SIG-M5 treated with dmso at 0.1 percent for 504 hours (cell line): Measurements from ENCODE around the gene NOVA1.
"Not testable (repeated sequence)": the region's sequence is repeated elsewhere in the genome, so short reads cannot be mapped to it uniquely, and the experiment has no call there.

Experiments used
- DNase-seq: peaks from one replicate; lab custom pipeline; 2025; ENCODE audit not compliant: unreplicated experiment; lab: John Stamatoyannopoulos, UW

The NOVA1 gene, protein sequence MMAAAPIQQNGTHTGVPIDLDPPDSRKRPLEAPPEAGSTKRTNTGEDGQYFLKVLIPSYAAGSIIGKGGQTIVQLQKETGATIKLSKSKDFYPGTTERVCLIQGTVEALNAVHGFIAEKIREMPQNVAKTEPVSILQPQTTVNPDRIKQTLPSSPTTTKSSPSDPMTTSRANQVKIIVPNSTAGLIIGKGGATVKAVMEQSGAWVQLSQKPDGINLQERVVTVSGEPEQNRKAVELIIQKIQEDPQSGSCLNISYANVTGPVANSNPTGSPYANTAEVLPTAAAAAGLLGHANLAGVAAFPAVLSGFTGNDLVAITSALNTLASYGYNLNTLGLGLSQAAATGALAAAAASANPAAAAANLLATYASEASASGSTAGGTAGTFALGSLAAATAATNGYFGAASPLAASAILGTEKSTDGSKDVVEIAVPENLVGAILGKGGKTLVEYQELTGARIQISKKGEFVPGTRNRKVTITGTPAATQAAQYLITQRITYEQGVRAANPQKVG

GRCh38 chr14:26597589-26598080, at the start of gene NOVA1:
Gene NOVA1, minus strand, starts transcription at chr14:26598033. Its CDS starts 597 bp downstream, at chr14:26597436.
- no peak for DNase-seq

- not testable (repeated sequence) for DNase-seq
Measured at GRCh38 chr14:26645057-26645456, 47.2 kb upstream of the NOVA1 start.

GRCh38 chr14:26636561-26636960, 38.7 kb upstream of the NOVA1 start:
- no peak for DNase-seq

DNA sequence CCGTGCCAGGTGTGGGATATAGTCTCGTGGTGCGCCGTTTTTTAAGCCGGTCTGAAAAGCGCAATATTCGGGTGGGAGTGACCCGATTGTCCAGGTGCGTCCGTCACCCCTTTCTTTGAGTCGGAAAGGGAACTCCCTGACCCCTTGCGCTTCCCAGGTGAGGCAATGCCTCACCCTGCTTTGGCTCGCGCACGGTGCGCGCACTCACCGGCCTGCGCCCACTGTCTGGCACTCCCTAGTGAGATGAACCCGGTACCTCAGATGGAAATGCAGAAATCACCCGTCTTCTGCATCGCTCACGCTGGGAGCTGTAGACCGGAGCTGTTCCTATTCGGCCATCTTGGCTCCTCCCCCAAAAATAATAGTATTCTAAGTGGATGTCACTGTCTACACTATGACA, 37.1 kb upstream of the NOVA1 start:
- not testable (repeated sequence) for DNase-seq

DNA sequence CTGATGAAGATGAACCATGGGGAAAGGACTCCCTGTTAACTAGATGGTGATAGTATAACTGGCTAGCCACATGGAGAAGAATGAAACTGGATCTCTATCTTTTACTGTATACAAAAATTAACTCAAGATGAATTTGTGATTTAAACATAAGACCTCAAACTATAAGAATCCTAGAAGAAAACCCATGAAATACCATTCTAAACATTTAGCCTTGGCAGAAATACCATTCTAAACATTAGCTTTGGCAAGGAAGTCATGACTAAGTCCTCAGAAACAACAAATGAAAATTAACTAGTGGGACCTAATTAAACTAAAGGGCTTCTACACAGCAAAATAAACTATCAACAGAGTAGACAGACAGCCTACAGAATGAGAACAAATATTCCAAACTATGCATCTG, 28.4 kb upstream of the NOVA1 start:
- DNase-seq: no peak

- no peak for DNase-seq
Measured at GRCh38 chr14:26622611-26623010, 24.8 kb upstream of the NOVA1 start.

- DNase-seq: no peak
Measured at GRCh38 chr14:26621807-26622560, 24.2 kb upstream of the NOVA1 start.

DNA sequence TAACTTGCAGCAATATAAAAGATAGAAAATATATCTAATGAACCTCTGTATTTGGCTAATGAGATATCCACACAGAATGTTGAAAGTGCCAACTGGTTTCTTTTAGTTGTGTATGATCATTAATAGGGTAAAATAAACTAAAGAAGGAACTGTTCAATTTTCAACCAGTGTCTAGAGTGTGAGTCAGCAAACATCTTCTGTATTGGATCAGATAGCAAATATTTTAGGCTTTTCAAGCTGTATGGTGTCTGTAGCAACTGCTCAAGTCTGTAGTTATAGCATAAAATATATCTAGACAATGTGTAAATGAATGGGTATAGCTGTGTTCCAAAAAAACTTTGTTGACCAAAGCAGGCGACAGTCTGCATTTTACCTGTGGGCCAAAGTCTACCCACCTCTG, 23.5 kb upstream of the NOVA1 start:
- DNase-seq: no peak

DNA sequence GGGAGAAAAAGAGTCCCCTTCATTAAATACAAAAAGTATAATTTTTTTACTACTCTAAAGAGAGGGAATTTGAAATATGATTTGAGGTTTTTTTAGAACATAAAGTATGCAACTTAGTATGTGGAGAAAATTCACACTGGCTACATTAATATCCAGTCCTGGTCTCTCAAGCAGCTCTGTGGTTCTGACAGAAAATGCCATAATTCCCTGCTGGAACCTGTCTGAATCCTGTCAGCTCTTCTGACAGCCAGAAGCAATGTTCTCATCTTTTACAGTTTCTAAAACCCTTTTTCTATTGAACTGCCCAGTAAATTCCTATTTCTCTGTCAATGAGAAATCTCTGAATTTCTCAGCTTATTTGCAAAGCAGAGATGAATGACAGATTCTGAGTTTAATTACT, 13.4 kb upstream of the NOVA1 start:
- no peak for DNase-seq

DNA sequence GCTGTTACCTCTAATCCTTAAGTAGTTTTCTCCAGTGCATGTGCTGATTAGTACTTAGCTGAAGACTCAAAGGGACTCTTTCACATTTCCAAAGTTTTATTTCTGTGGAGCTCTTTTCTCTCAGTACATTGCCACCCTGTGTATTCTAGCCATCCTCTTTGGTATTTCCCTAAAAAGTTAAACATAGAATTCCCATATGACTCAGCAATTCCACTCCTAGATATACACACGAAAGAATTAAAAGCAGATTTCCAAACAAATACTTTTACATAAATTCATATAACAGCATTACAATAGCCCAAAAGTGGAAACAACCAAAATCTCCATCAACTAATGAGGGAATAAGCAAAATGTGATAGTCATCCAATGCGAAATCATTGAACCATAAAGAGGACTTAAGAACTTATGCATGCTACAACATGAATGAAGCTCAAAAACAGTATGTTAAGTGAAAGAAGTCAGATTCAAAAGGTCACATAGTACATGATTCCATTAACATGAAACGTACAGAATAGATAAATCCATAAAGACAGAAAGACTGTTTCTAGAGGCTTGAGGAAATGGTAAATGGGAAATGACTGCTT, 9.0 kb upstream of the NOVA1 start:
- no peak for DNase-seq

DNA sequence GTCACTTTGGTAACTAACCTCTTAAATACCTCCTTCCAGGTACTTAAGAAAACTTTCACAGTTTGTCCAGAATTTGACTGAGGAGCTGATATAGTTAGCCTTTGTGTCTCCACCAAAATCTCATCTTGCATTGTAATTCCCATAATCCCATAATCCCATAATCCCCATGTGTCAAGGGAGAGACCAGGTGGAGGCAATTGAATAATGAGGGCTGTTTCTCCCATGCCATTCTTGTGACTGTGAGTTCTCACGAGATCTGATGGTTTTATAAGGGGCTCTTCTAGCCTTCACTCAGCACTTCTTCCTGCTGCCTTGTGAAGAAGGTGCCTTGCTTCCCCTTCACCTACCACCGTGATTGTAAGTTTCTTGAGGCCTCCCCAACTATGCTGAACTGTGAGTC, 7.8 kb upstream of the NOVA1 start:
- DNase-seq: no peak

- DNase-seq: no peak
Measured at GRCh38 chr14:26602902-26603301, 5.1 kb upstream of the NOVA1 start.

GRCh38 chr14:26601856-26602255, 4.0 kb upstream of the NOVA1 start:
- DNase-seq: no peak

DNA sequence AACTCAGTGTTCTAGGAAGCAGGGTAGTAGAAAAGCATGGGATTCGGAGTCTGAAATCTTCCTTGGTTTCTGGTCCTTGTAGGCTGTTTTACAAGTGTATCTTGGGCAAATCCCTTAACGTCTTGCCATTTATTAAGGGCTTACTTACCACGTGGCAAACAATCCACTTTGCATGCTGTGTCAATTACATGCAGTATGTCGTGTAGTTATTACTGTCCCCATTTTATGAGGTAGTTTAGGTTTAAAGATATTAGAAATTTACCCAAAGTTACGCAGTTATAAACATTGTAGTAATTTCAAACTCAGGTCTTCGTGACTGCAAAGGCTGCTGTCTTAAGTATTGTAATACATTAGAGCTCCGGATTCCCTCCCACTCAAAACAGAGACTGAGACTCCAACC, 1.5 kb upstream of the NOVA1 start:
- no peak for DNase-seq

DNA sequence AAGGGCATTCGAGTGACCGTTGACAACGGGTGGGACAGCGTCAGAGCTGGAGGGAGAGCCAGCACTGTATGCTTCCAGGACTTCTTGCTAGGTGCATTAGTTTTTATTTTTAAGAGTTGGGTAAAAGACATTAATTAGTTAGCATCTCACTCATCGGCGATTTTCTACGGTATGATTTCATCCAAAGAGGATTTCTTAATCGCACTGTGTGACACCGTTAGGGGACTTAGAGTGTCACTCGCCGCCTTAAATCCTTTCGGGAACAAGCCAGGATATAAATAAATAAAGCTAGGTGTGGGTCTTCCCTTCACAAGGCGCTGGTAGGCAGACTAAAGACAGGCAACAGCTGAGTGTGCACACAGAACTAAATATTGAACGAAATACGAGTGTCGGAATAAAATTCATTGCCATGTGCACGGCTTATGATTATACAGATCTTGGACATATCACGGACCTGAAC, 869 bp upstream of the NOVA1 start:
- DNase-seq: no peak

DNA sequence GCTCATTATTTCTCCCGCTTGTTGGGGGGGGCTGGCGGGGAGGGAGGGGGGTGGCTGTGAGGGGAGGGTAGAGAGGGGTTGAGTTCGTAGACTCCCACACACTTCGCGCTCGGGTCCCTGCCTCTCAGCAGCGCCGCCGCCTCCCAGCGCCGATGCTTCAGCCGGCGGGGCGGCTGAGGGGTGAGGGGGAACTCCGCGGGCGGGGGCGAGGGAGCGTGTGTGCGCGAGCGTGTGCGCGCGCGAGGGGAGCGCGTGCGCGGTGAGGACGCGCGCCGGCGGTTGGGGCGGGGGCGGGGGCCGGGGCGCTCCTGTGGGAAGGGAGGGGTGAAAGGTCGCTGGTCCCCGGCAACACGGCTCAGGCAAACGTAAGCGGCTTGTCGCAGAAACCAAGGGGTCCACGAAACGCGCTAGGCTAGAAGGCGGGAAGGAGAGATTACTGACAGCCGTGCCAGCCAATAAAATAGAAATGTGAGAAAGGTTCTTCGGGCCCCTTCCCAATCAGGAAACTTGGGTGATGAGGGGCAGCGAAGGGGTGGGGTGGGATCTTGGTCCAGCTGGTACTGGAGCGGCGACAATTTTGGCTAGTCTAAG, 343 bp upstream of the NOVA1 start:
- DNase-seq: no peak

GRCh38 chr14:26597071-26597588, 703 bp downstream of the NOVA1 start:
- DNase-seq: no peak

DNA sequence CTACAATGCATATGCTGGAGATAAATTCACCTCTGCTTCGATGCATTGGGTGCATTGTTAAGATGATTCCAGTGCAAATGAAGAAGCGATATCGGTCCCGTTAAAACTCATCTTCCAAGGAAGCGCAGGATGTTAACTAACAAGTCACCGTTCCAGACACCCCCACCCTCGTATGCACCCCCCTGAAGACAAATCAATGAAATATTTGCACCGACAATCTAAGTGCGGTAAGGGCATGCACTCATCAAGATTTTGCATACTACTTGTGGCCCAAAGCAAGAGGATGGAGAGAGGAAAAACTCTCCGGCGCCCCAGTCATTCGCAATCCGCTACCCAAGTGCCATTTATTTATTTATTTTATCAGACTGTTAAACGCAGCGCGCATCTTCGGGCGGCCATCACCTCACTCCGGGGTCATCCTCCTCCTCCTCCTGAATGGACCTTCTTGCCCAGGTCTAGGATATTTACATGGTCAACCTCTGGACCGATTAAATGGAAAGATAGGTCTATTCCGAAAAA, 1.2 kb downstream of the NOVA1 start:
- no peak for DNase-seq

GRCh38 chr14:26595926-26596542, 1.8 kb downstream of the NOVA1 start:
- DNase-seq: no peak
